ENCODE data around the gene UBE2S. TPM values are rescaled to one million over a fixed set of nuclear protein-coding genes. Genes with fewer than 3 reads are reported as not detected.

UBE2S gene
- total RNA-seq, 4 donors from 2014 or later = 3.2 to 141 (median 21.5) TPM

- Histone ChIP-seq H3K27me3 (peaks cover 24 to 36% of the 10 kb centered on the region in 2 donors), H3K9me3 (no peaks in the 10 kb centered on the region), H3K36me3 (no peaks in the 10 kb centered on the region), H3K4me1 (peaks cover 5 to 16% of the 10 kb centered on the region in 2 donors), H3K27ac (no peak overlapping the region), H3K4me3 (no peak overlapping the region)
- no peak for DNase-seq
- intact Hi-C loops (cut with DNase I; ENCODE audit: low total_unique reads) = no loop called here
- TF ChIP-seq POLR2A (IDR thresholded peaks at IDR 0.05) = no peak
Measured at GRCh38 chr19:55350620-55351315, 56.8 kb downstream of the UBE2S start.

Other genes starting within 250 kb of the UBE2S start
- 1 to 10 TPM in 3 of 4 donors, not detected in 1; 3.1 to 4.4 (median 3.9) TPM for gene DNAAF3, start 241.2 kb downstream of the UBE2S start, total RNA-seq
- under 1 TPM in 1 of 4 donors, not detected in 3; 0.35 TPM for gene SYT5, start 227.5 kb downstream of the UBE2S start, total RNA-seq
- 1 to 10 TPM in 2 of 4 donors, under 1 TPM in 1, not detected in 1; 0.29 to 3.8 (median 3.2) TPM for gene PTPRH, start 198.3 kb downstream of the UBE2S start, total RNA-seq
- gene TMEM86B, start 179.0 kb downstream of the UBE2S start, total RNA-seq = 1 to 10 TPM in 3 of 4 donors, not detected in 1; 1.8 to 7.9 (median 2.4) TPM
- gene PPP6R1, start 148.8 kb downstream of the UBE2S start, total RNA-seq = 10 to 100 TPM in 2 of 4 donors, 1 to 10 TPM in 2; 5.6 to 70.4 (median 16.3) TPM
- 10 to 100 TPM in 3 of 4 donors, 1 to 10 TPM in 1; 1.3 to 37.4 (median 25.6) TPM for gene HSPBP1, start 127.7 kb downstream of the UBE2S start, total RNA-seq
- gene BRSK1, start 123.8 kb downstream of the UBE2S start, total RNA-seq = 10 to 100 TPM in 2 of 4 donors, 1 to 10 TPM in 1, not detected in 1; 4.1 to 17.1 (median 12.0) TPM
- gene TMEM150B, start 82.4 kb downstream of the UBE2S start, total RNA-seq = 1 to 10 TPM in 1 of 4 donors, not detected in 3; 2.6 TPM
- gene KMT5C, start 67.9 kb downstream of the UBE2S start, total RNA-seq = 10 to 100 TPM; 12.4 to 65.6 (median 15.9) TPM
- 1 to 10 TPM in 1 of 4 donors, under 1 TPM in 1, not detected in 2; 0.14 to 4.6 TPM for gene COX6B2, start 53.1 kb downstream of the UBE2S start, total RNA-seq
- gene GARIN5B, start 44.5 kb downstream of the UBE2S start, total RNA-seq = under 1 TPM in 1 of 4 donors, not detected in 3; 0.18 TPM
- gene IL11, start 37.3 kb downstream of the UBE2S start, total RNA-seq = 1 to 10 TPM in 1 of 4 donors, not detected in 3; 1.6 TPM
- gene TMEM190, start 31.0 kb downstream of the UBE2S start, total RNA-seq = 1 to 10 TPM in 1 of 4 donors, not detected in 3; 1.1 TPM
- gene TMEM238, start 23.5 kb downstream of the UBE2S start, total RNA-seq = 1 to 10 TPM in 1 of 4 donors, under 1 TPM in 1, not detected in 2; 0.83 to 2.3 TPM
- gene RPL28, start 21.9 kb downstream of the UBE2S start, total RNA-seq = 1,000 to 10,000 TPM in 1 of 4 donors, 100 to 1,000 TPM in 2, 10 to 100 TPM in 1; 20.7 to 1,084 (median 431) TPM
- gene SHISA7, start 35.5 kb upstream of the UBE2S start, total RNA-seq = not detected
- 10 to 100 TPM in 3 of 4 donors, 1 to 10 TPM in 1; 1.2 to 78.6 (median 23.8) TPM for gene ISOC2, start 53.9 kb upstream of the UBE2S start, total RNA-seq
- gene C19orf85, start 57.0 kb upstream of the UBE2S start, total RNA-seq = not detected
- gene ZNF628, start 68.8 kb upstream of the UBE2S start, total RNA-seq = 10 to 100 TPM in 2 of 4 donors, 1 to 10 TPM in 1, not detected in 1; 1.0 to 29.5 (median 11.9) TPM
- gene NAT14, start 77.4 kb upstream of the UBE2S start, total RNA-seq = 10 to 100 TPM; 16.8 to 44.3 (median 19.6) TPM
- gene SSC5D, start 80.6 kb upstream of the UBE2S start, total RNA-seq = 10 to 100 TPM in 3 of 4 donors, 1 to 10 TPM in 1; 5.0 to 50.8 (median 36.0) TPM
- not detected for gene SBK2, start 129.3 kb upstream of the UBE2S start, total RNA-seq
- under 1 TPM in 2 of 4 donors, not detected in 2; 0.34 to 0.35 TPM for gene SBK3, start 137.8 kb upstream of the UBE2S start, total RNA-seq
- gene ZNF579, start 173.1 kb upstream of the UBE2S start, total RNA-seq = 10 to 100 TPM in 1 of 4 donors, 1 to 10 TPM in 1, not detected in 2; 4.4 to 21.9 TPM
- 10 to 100 TPM in 1 of 4 donors, 1 to 10 TPM in 1, under 1 TPM in 2; 0.26 to 19.3 (median 2.4) TPM for gene FIZ1, start 191.7 kb upstream of the UBE2S start, total RNA-seq
- gene ZNF524, start 192.5 kb upstream of the UBE2S start, total RNA-seq = 10 to 100 TPM in 3 of 4 donors, 1 to 10 TPM in 1; 5.4 to 20.4 (median 14.6) TPM
- gene ZNF865, start 197.9 kb upstream of the UBE2S start, total RNA-seq = 10 to 100 TPM in 1 of 4 donors, 1 to 10 TPM in 2, not detected in 1; 2.0 to 24.2 (median 3.2) TPM
- 1 to 10 TPM; 4.1 to 9.6 (median 7.4) TPM for gene ZNF784, start 216.8 kb upstream of the UBE2S start, total RNA-seq
- 10 to 100 TPM in 3 of 4 donors, 1 to 10 TPM in 1; 4.8 to 69.8 (median 19.1) TPM for gene ZNF580, start 233.2 kb upstream of the UBE2S start, total RNA-seq
- 10 to 100 TPM in 3 of 4 donors, 1 to 10 TPM in 1; 2.8 to 30.3 (median 12.8) TPM for gene ZNF581, start 235.9 kb upstream of the UBE2S start, total RNA-seq
- 10 to 100 TPM in 1 of 4 donors, 1 to 10 TPM in 3; 2.9 to 25.0 (median 6.7) TPM for gene CCDC106, start 240.4 kb upstream of the UBE2S start, total RNA-seq
- gene U2AF2, start 247.2 kb upstream of the UBE2S start, total RNA-seq = 100 to 1,000 TPM in 1 of 4 donors, 10 to 100 TPM in 2, 1 to 10 TPM in 1; 10.0 to 165 (median 58.1) TPM